H7 (cell line): Measurements from ENCODE around the gene GPR68. TPM values are rescaled to one million over a fixed set of nuclear protein-coding genes. Genes with fewer than 3 reads are reported as not detected.
"Not testable (repeated sequence)": the region's sequence is repeated elsewhere in the genome, so short reads cannot be mapped to it uniquely, and the experiment has no call there.

Source experiments
- DNase-seq: peaks from one replicate; pipeline ENCODE4 v3.0.0; 2012
- H3K27me3 ChIP-seq: 2 replicates; pipeline ENCODE4 v1.6.0; 2011; ENCODE audit warnings: mild to moderate bottlenecking, low read length; ENCODE audit not compliant: control insufficient read depth, insufficient read depth
- H3K36me3 ChIP-seq: replicated peaks from 2 replicates; pipeline ENCODE4 v1.5.1; 2011; ENCODE audit warnings: low read length; ENCODE audit not compliant: control insufficient read depth, insufficient read depth
- H3K4me3 ChIP-seq: 2 replicates; pipeline ENCODE4 v1.5.1; 2011; ENCODE audit warnings: low read depth, mild to moderate bottlenecking, control low read depth, low read length, moderate library complexity; ENCODE audit not compliant: insufficient read depth
- total RNA-seq: library from RNA; depleted of rRNA; stranded (reverse); fragments of >200 nt; shearing (Covaris generic); gene quantifications from 2 replicates; pipeline ENCODE4 v1.2.3, GENCODE V29; 2014

GPR68 gene
- total RNA-seq, 1 experiment from 2014 or later = 1.1 TPM

DNA sequence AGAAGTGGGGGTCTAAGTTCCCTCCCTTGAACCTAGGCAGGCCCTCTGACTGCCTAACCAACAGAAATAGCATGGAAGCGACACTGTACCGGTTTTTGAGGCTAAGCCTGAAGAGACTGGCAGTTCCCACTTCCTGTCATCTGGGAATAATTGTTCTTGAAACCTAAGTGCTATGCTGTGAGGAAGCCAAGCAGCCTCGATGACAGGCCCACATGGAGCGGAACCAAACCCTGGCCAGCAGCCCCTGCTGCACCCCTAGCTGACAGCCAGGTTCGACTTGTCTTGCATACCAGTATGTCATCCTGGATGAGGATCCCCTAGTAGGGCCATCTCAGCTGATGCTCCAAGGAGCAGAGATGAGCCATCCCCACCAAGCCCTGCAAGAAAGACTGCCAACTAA lies 6.4 kb upstream of the GPR68 start:
- peaks cover 22% of the 10 kb centered on the region for H3K27me3 ChIP-seq
- H3K4me3 ChIP-seq = no peak overlapping the region
- DNase-seq = no peak
- H3K36me3 ChIP-seq = no peaks in the 10 kb centered on the region

DNA sequence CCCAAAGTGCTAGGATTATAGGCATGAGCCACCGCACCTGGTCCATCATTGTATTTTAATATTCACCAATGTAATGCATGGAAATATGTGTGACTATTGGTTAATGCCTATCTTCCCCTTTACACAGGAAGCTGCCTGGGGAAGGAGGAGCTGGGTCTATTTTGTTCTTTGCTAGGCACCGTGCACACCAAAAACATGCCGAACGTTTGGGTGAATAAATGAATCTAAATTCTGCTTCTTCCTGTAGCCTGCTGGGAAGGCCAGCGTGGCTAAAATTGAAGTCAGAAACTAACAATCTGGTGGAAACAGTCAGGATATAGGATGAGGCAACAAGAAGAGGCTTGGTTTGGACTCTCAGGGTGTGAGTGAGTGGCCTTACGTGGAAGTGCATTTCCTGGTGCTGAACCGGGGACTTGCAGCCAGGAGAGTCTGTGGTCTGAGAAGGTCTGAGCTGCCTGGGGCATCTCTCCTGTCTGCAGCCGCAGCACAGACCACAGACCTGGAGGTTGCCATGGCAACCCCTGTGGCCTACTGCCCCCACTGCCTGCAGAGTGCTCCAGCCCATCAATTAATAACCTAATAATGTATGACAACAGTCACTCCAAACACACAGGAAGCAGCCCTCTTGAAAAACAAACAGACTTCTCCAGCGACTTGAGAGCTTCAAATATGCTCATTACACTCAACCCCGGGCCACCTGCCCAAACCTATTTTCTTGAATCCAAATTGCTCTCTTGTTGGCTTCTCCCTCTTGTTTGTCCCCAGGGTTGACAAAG lies 5.5 kb upstream of the GPR68 start:
- peaks cover 18% of the 10 kb centered on the region for H3K27me3 ChIP-seq
- H3K36me3 ChIP-seq = no peaks in the 10 kb centered on the region
- DNase-seq = peak; percentile 71
- no peak overlapping the region for H3K4me3 ChIP-seq

DNA sequence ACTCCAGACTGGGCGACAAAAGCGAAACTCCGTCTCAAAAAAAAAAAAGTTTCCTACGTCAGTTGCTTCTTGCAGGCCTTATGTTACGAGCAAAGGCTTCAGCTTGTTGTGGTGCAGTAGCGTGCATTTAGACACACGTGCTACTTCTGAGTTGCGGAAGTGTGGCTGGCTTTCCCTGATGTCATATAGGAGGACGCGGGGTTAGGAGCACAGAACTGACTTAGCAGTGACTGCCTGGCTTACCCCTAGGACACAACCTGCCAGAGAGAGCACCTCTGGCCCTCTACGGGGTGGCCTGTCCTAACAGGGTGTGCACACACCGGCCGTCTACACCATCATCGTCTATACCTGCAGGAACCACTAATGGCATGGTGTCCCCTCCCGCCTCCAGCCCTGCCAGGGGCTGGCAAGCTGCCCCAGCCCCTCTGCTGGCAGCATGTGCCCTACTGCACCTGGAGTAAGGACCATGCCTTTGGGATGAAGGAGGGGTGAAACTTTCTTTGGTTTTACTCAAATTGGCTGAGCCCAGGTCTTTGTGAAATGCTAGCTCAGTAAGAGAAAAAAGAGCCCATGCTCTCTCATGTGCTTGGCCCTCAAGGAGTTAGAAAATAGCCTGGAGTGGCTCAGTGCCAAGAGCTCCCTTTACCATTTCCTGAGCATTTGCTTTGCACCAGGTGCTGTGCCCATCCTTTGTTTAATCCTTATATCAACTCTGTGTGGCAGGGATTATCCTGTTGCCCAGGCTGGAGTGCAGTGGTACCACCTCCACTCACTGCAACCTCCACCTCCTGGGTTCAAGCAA lies 1.7 kb upstream of the GPR68 start:
- Histone ChIP-seq H3K4me3 (no peak overlapping the region), H3K27me3 (no peaks in the 10 kb centered on the region)
- DNase-seq = no peak

DNA sequence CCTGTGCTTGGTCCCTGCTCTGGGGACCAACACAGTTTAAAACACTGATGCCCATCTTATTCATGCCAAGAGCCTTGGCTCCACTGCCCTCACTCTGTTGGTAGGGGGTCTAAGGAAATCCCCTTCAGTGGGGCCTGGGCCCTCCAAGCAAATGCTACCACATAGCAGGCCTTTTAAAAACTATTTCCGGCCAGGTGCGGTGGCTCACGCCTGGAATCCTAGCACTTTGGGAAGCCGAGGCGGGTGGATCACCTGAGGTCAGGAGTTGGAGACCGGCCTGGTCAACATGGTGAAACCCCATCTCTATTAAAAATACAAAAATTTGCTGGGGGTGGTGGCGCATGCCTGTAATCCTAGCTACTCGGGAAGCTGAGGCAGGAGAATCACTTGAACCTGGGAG lies 1.1 kb upstream of the GPR68 start:
- not testable (repeated sequence) for H3K4me3 ChIP-seq, H3K36me3 ChIP-seq, DNase-seq, H3K27me3 ChIP-seq

More for the DNA sequence above, 1.7 kb upstream of the GPR68 start:
- H3K36me3 ChIP-seq = no peaks in the 10 kb centered on the region

DNA sequence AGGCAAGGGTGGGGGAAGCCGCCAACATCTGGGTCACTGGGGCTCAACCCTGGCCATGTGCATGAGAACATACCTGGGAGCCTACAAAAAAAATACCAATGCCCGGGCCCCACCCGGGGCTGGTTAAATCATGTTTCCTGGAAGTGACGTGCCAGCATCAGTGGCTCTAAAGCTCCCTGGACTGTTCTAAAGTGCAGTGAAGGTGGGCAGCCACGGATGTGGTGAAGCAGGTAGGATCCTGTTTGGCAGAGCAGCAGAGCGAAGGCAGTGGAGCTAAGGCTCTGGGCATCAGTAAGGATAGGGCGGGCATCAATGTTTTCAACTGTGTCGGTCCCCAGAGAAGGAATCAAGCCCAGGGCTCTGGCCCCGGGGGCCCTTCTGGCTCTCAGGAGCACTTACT lies 525 bp upstream of the GPR68 start:
- no peak for DNase-seq
- no peaks in the 10 kb centered on the region for H3K36me3 ChIP-seq
- no peak overlapping the region for H3K4me3 ChIP-seq
- H3K27me3 ChIP-seq = no peaks in the 10 kb centered on the region

DNA sequence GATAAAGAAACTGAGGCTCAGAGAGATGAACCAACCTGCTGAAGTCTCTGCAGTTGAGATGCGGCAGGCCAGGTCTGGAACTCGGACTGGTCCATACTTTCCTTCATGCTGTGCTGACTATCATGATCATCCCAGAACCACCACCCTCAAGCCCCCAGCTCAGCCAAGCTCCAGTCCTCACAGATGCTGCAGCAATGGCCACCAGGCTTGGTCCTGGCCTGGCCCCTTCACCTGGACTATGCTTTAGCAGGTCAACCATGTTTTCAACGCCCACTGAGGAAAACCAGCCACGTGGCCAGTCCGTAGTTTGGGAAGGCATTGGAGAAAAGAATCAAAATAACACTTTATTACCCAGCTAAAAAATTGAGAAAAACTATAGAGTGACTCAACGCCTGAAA lies 1.4 kb downstream of the GPR68 start:
- Histone ChIP-seq H3K27me3 (no peaks in the 10 kb centered on the region), H3K36me3 (no peaks in the 10 kb centered on the region), H3K4me3 (no peak overlapping the region)
- DNase-seq = no peak

DNA sequence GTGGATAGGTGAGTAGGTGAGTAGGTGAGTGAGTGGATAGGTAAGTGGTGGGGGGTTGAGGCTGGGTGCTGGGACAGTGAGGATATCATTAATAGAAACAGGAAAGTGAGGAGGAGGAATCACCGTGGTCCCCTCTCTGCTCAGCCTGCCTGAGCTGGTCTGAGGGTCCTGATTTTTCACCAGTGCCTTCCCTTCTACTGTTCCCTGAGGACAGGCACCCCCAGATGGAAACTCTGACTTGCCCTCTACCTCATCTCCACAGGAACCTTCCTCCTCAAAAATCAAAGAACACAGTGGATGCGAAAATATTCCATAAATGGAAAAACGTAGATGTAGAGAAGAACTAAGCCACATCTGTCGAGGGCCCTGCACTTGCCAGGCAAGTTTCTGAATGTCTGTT lies 1.9 kb downstream of the GPR68 start:
- Histone ChIP-seq H3K36me3 (no peaks in the 10 kb centered on the region), H3K4me3 (no peak overlapping the region), H3K27me3 (no peaks in the 10 kb centered on the region)
- no peak for DNase-seq

DNA sequence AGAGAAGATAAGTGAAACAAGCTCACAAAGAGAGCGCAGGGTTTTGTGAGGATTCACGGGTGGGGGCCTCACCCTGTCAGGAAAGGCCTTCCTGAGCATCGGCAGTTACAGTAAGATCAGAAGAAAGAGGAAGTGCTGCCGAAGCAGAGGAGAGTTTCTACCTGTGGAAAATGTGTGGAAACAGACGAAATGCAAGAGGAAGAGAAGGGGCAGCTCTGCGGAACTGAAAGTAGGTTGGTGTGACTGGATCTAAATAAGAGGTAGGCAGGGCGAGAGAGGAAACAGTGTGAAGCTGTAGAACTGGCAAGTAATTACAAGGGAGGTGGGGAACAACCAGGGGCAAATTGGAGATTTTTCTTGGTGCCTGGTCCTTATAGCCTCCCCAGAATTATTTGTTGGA lies 2.6 kb downstream of the GPR68 start:
- Histone ChIP-seq H3K27me3 (no peaks in the 10 kb centered on the region), H3K4me3 (no peak overlapping the region), H3K36me3 (no peaks in the 10 kb centered on the region)
- no peak for DNase-seq

DNA sequence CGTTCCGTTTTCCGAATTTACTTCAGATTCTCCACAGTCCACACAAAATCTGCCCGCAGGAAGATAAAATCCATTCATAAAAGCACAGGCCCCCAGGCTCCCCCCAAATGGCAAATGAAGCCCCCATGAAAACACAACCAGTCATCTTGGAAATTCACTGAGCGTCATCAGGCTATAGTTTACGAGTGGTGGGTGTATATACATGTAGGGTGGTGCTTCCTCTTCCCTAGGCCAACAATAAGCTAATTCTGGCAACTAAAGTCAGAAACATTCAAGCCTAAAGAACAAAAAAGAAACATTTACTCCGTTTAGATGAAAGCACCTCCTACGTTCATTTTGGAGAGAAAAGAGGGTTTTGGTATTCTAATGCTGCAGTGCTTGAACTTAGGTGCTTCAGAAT lies 5.8 kb downstream of the GPR68 start:
- no peak for DNase-seq
- no peaks in the 10 kb centered on the region for H3K36me3 ChIP-seq
- H3K27me3 ChIP-seq = no peaks in the 10 kb centered on the region
- no peak overlapping the region for H3K4me3 ChIP-seq

DNA sequence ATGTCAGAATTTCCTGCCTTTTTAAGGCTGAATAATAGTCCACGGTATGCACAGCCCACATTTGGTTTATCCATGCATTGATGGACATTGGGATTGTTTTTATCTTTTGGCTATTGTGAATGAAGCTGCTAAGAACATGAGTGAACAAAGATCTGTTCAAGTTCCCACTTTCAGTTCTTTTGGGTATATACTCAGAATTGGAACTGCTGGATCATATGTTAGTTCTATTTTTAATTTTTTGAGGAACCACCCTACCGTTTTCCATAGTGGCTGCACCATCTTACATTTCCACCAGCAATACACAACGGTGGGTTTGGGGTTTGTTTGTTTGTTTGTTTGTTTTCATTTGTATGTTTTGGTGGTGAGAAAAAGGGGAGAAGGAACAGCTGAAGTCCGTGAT lies 6.4 kb downstream of the GPR68 start:
- Histone ChIP-seq H3K27me3 (no peaks in the 10 kb centered on the region), H3K36me3 (no peaks in the 10 kb centered on the region), H3K4me3 (no peak overlapping the region)
- no peak for DNase-seq

DNA sequence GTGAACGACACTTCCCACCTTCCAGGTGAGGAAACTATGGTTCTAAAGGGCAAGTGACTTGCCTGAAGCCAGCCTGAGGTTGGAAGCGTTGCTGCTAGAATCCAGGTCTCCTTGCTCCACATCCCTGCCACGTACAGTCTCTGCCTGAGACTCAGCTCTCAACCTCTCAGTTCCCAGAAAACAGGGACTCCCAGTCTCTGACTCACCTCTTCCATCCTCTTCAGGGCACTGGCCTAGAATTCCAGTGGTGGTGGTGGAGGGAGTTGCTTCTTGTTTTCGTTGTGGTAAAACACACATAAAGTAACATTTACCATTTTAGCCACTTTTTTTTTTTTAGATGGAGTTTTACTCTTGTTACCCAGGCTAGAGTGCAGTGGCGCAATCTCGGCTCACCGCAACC lies 7.3 kb downstream of the GPR68 start:
- H3K4me3 ChIP-seq = no peak overlapping the region
- no peak for DNase-seq
- no peaks in the 10 kb centered on the region for H3K36me3 ChIP-seq
- H3K27me3 ChIP-seq = no peaks in the 10 kb centered on the region

DNA sequence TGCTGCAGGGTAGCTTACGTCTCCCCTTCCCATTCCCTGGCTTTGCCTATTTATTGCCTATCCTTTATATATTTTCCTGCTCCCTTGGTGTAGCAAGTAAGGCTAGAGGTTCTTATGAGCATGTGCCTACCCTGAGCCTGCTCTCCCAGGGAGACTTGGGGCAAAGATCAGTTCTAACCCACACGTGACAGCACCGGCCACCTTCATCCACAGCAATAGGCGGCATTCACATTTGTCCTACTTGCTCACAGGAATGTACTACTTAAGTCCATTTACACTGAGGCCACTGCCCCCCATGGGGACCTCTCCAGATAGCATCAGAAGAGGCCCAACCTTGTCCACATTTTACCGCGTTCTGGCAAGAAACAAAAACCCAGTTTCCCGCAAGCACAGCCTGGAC lies 8.7 kb downstream of the GPR68 start:
- no peak overlapping the region for H3K4me3 ChIP-seq
- no peaks in the 10 kb centered on the region for H3K36me3 ChIP-seq
- H3K27me3 ChIP-seq = no peaks in the 10 kb centered on the region
- no peak for DNase-seq

DNA sequence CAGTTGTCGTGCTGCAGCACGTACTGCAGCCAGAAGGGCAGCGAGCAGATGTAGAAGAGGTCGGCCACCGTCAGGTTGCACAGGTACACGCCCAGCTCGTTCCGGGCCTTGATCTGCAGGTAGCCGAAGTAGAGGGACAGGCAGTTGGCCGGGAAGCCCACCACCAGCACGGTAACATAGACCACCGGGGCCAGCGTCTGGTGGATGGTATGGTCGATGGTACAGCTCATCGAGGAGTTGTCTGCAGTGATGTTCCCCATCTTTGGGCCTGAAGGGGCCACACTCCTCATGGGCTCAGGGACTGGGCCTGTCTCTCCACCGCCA lies 9.8 kb downstream of the GPR68 start:
- no peak overlapping the region for H3K4me3 ChIP-seq
- H3K36me3 ChIP-seq = no peaks in the 10 kb centered on the region
- DNase-seq = no peak
- no peaks in the 10 kb centered on the region for H3K27me3 ChIP-seq

DNA sequence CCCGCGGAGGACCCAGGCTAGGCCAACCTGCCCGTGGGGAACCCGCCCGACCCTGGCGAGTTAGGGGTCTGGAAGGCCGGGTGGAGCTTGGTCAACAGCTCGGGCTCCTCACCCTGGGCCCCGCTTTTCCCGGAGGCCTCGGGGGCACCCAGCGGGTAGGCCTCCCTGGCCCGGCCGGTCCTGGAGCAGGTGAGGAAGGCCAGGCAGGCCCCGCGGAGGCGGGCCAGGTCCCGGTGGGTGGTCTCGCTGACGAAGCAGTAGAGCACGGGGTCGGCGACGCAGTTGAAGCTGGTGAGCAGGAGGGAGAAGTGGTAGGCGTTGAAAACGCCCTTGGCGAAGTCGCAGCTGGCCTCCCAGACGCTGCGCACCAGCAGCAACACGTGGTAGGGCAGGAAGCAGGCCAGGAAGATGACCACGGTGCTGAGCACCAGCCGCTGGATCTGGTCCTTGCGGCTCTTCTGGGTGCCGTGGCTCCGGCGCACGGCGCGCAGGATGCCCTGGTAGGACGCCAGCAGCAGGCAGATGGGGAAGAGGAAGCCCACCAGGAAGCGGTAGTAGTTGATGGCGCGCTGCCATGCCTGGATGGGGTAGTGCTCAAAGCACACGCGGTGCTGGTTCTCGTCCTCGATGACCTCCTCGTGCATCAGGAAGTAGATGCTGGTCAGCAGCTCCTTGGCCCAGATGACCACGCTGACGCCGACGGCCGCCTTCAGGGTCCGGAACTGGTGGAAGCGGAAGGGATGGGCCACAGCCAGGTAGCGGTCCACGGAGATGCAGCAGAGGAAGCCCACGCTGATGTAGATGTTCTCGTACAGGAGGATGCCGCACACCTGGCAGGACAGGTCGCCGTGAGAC lies 10.3 kb downstream of the GPR68 start:
- no peaks in the 10 kb centered on the region for H3K27me3 ChIP-seq
- no peaks in the 10 kb centered on the region for H3K36me3 ChIP-seq

DNA sequence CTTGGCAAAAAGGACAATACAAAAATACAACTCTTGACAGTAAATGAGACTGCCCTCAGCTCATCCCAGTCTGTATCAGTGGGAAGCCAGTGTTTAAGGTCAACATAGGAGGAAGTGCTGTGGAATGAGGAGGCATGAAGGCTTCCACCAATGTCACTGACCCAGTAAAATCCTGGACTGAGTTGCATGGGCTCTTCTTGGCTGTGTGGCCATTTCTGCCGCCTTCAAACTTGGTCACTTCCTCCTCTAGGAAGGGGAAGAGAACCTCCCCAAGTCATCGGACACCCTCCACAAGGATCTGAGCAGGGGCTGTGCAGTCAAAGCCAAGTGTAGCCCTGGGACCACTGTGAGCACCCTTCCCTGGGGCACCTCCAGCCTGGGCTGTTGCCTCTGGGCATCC lies 11.9 kb downstream of the GPR68 start:
- DNase-seq = no peak
- H3K36me3 ChIP-seq = no peaks in the 10 kb centered on the region
- no peaks in the 10 kb centered on the region for H3K27me3 ChIP-seq
- no peak overlapping the region for H3K4me3 ChIP-seq

More for the DNA sequence above, 10.3 kb downstream of the GPR68 start:
- DNase-seq = no peak
- no peak overlapping the region for H3K4me3 ChIP-seq
